Adrenal gland (tissue), 5 donors: ENCODE data around the gene DDX47.

Source experiments
- POLR2A ChIP-seq, 2 donors: fragments of 450-650 bp; IDR thresholded peaks; one replicate each; pipeline ENCODE4 v1.6.1; 2017; ENCODE audit warnings: antibody characterized with exemption in 2 of 2, mild to moderate bottlenecking in 2 of 2, moderate library complexity in 1 of 2
- TF ChIP-seq, protein P1 (sequence below), 6 experiments: fragments of 450-650 bp in 4 of 6; fragments of 200-600 bp in 2 of 6; sonication (generic) in 1 of 6; IDR thresholded peaks; 1 replicate in 5 of 6; 2 replicates in 1 of 6; pipeline versions ENCODE4 v1.5.1 to v1.8.0; 2016 to 2021; ENCODE audit warnings: antibody characterized with exemption in 6 of 6, mild to moderate bottlenecking in 2 of 6, moderate library complexity in 1 of 6
- donor health status: DM: no; HTN: no; CAD: no.

DNA sequence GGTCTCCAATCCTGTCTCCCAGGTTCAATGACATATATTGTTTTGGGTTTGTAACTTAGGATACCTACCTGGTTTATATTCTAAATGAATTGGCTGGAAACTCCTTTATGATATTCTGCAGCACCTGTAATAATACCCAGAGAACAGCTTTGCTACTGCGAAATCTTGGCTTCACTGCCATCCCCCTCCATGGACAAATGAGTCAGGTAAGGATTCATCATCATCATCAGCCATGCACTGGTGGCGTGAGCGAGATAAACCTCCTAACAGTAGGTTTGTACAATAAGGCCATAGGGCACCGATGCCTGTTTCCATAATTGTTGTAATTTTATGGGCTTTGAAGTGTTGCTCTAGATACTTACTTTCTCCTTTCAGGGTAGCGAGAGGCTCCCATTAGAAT lies 10.7 kb downstream of the DDX47 start:
- TF ChIP-seq, protein P1, sequence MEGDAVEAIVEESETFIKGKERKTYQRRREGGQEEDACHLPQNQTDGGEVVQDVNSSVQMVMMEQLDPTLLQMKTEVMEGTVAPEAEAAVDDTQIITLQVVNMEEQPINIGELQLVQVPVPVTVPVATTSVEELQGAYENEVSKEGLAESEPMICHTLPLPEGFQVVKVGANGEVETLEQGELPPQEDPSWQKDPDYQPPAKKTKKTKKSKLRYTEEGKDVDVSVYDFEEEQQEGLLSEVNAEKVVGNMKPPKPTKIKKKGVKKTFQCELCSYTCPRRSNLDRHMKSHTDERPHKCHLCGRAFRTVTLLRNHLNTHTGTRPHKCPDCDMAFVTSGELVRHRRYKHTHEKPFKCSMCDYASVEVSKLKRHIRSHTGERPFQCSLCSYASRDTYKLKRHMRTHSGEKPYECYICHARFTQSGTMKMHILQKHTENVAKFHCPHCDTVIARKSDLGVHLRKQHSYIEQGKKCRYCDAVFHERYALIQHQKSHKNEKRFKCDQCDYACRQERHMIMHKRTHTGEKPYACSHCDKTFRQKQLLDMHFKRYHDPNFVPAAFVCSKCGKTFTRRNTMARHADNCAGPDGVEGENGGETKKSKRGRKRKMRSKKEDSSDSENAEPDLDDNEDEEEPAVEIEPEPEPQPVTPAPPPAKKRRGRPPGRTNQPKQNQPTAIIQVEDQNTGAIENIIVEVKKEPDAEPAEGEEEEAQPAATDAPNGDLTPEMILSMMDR (IDR thresholded peaks at IDR 0.05): no peak
- TF ChIP-seq POLR2A (IDR thresholded peaks at IDR 0.05): no peak
